ENCODE results near the gene SORCS2. TPM values are rescaled to one million over a fixed set of nuclear protein-coding genes. Genes with fewer than 3 reads are reported as not detected.

The SORCS2 gene
- total RNA-seq, 1 donor from 2014 or later: 6.9 TPM

GRCh38 chr4:7645158-7645557 lies 452.8 kb downstream of the SORCS2 start:
- intact Hi-C loops (cut with DNase I): no loop called here
- no peak for DNase-seq (ENCODE audit: low spot score)

GRCh38 chr4:7645956-7646355 lies 453.6 kb downstream of the SORCS2 start:
- DNase-seq (ENCODE audit: low spot score): no peak
- intact Hi-C loops (cut with DNase I): no loop called here

- intact Hi-C loops (cut with DNase I): no loop called here
- no peak for DNase-seq (ENCODE audit: low spot score)
These were observed 454.2 kb downstream of the SORCS2 start for GRCh38 chr4:7646384-7647061.

GRCh38 chr4:7647186-7647585 lies 454.8 kb downstream of the SORCS2 start:
- intact Hi-C loops (cut with DNase I): no loop called here
- DNase-seq (ENCODE audit: low spot score): no peak

GRCh38 chr4:7647600-7648543 lies 455.5 kb downstream of the SORCS2 start:
- DNase-seq (ENCODE audit: low spot score): no peak
- intact Hi-C loops (cut with DNase I): no loop called here

- intact Hi-C loops (cut with DNase I): no loop called here
- no peak for DNase-seq (ENCODE audit: low spot score)
These were observed 456.4 kb downstream of the SORCS2 start for GRCh38 chr4:7648544-7649395.

GRCh38 chr4:7649411-7649740 lies 457.0 kb downstream of the SORCS2 start:
- intact Hi-C loops (cut with DNase I): no loop called here
- no peak for DNase-seq (ENCODE audit: low spot score)

GRCh38 chr4:7649741-7650531 lies 457.6 kb downstream of the SORCS2 start:
- intact Hi-C loops (cut with DNase I): no loop called here
- DNase-seq (ENCODE audit: low spot score): no peak

- intact Hi-C loops (cut with DNase I): no loop called here
These were observed 458.5 kb downstream of the SORCS2 start for GRCh38 chr4:7650606-7651385.

GRCh38 chr4:7651461-7651921 lies 459.2 kb downstream of the SORCS2 start:
- intact Hi-C loops (cut with DNase I): no loop called here
- DNase-seq (ENCODE audit: low spot score): no peak

More at GRCh38 chr4:7650606-7651385, 458.5 kb downstream of the SORCS2 start:
- DNase-seq (ENCODE audit: low spot score): no peak

- intact Hi-C loops (cut with DNase I): no loop called here
- DNase-seq (ENCODE audit: low spot score): no peak
These were observed 459.7 kb downstream of the SORCS2 start for GRCh38 chr4:7652006-7652405.

- intact Hi-C loops (cut with DNase I): no loop called here
- no peak for DNase-seq (ENCODE audit: low spot score)
These were observed 460.1 kb downstream of the SORCS2 start for GRCh38 chr4:7652451-7652881.

- intact Hi-C loops (cut with DNase I): no loop called here
- DNase-seq (ENCODE audit: low spot score): no peak
These were observed 460.6 kb downstream of the SORCS2 start for GRCh38 chr4:7652906-7653305.

- intact Hi-C loops (cut with DNase I): no loop called here
- no peak for DNase-seq (ENCODE audit: low spot score)
These were observed 461.4 kb downstream of the SORCS2 start for GRCh38 chr4:7653510-7654369.

GRCh38 chr4:7654550-7655445 lies 462.5 kb downstream of the SORCS2 start:
- DNase-seq (ENCODE audit: low spot score): no peak
- intact Hi-C loops (cut with DNase I): no loop called here

GRCh38 chr4:7655511-7656243 lies 463.3 kb downstream of the SORCS2 start:
- no peak for DNase-seq (ENCODE audit: low spot score)
- intact Hi-C loops (cut with DNase I): no loop called here

Measured in cardiac septum (tissue), 1 donor.